ENCODE results near the gene ANKRD13B.
"Not testable (repeated sequence)": the region's sequence is repeated elsewhere in the genome, so short reads cannot be mapped to it uniquely, and the experiment has no call there.

- not testable (repeated sequence) for TF ChIP-seq CTCF (IDR thresholded peaks at IDR 0.05); POLR2A (IDR thresholded peaks at IDR 0.05); POLR2AphosphoS5 (IDR thresholded peaks at IDR 0.05; ENCODE audit: insufficient read depth in 1 of 2, low read depth in 1 of 2)
These were observed 34.8 kb upstream of the ANKRD13B start for GRCh38 chr17:29558139-29558538.
